OCI-LY3 (cell line): ENCODE measurements around the gene SRPK1.

Experiments used
- H2AFZ ChIP-seq: fragments of 200-600, 300-600 bp; shearing (Covaris generic); 2 replicates; pipeline ENCODE4 v1.6.0; 2014; ENCODE audit warnings: antibody characterized with exemption, low read depth, low read length
- H3K27ac ChIP-seq: fragments of 200-600, 300-600 bp; sonication (generic); 2 replicates; pipeline ENCODE4 v1.5.1; 2014; ENCODE audit warnings: mild to moderate bottlenecking, low read length, moderate library complexity, mixed read lengths
- H3K27me3 ChIP-seq: fragments of 200-600, 300-600 bp; sonication (generic); 2 replicates; pipeline ENCODE4 v1.6.1; 2014; ENCODE audit warnings: low read depth, low read length, mixed read lengths
- H3K36me3 ChIP-seq: fragments of 200-600, 300-600 bp; sonication (generic); replicated peaks from 2 replicates; pipeline ENCODE3; 2014; ENCODE audit warnings: low read depth, low read length, mixed read lengths
- H3K4me1 ChIP-seq: fragments of 300-600, 200-600 bp; sonication (generic); 2 replicates; pipeline ENCODE4 v1.6.1; 2014; ENCODE audit warnings: low read length, mixed read lengths
- H3K4me2 ChIP-seq: fragments of 200-600, 300-600 bp; sonication (generic); 2 replicates; pipeline ENCODE4 v1.6.1; 2014; ENCODE audit warnings: low read length, mixed read lengths
- H3K4me3 ChIP-seq: fragments of 300-600, 200-600 bp; sonication (generic); 2 replicates; pipeline ENCODE4 v1.5.1; 2014; ENCODE audit warnings: antibody characterized with exemption, mild to moderate bottlenecking, low read length, moderate library complexity
- H3K79me2 ChIP-seq: fragments of 300-600, 200-600 bp; shearing (Covaris generic); 2 replicates; pipeline ENCODE4 v1.6.1; 2014; ENCODE audit warnings: mild to moderate bottlenecking, low read length, mixed read lengths
- H3K9ac ChIP-seq: fragments of 300-600, 200-600 bp; shearing (Covaris generic); 2 replicates; pipeline ENCODE4 v1.6.0; 2014; ENCODE audit warnings: mild to moderate bottlenecking, low read length, moderate library complexity
- H3K9me3 ChIP-seq: fragments of 200-600, 300-600 bp; shearing (Covaris generic); 2 replicates; pipeline ENCODE4 v1.6.1; 2014; ENCODE audit warnings: low read length, mixed read lengths; ENCODE audit not compliant: insufficient read depth
- H4K20me1 ChIP-seq: fragments of 200-600, 300-600 bp; sonication (generic); 2 replicates; pipeline ENCODE4 v1.6.1; 2016; ENCODE audit warnings: low read length, mixed read lengths; ENCODE audit not compliant: insufficient read depth
- EZH2phosphoT487 ChIP-seq: fragments of 200-600 bp; shearing (Covaris generic); IDR thresholded peaks from 2 replicates; pipeline ENCODE4 v1.6.1; 2018; ENCODE audit warnings: antibody characterized with exemption, mixed run types, low read depth
- TF ChIP-seq, protein P1 (sequence below): fragments of 200-600, 300-600 bp; sonication (generic); IDR thresholded peaks from 2 replicates; pipeline ENCODE4 v1.5.1; 2014; ENCODE audit warnings: antibody characterized with exemption, low read length, low read depth

SRPK1 gene

GRCh38 chr6:35852994-35853393 lies 67.9 kb downstream of the SRPK1 start:
- Histone ChIP-seq H3K4me2 (no peak overlapping the region), H3K27ac (no peak overlapping the region), H3K9ac (no peak overlapping the region), H3K79me2 (peaks cover 14% of the 10 kb centered on the region; the same call in 1 of the 2 replicates), H3K27me3 (no peaks in the 10 kb centered on the region), H3K4me1 (no peaks in the 10 kb centered on the region), H4K20me1 (no peaks in the 10 kb centered on the region), H3K9me3 (no peaks in the 10 kb centered on the region), H2AFZ (no peak overlapping the region), H3K4me3 (no peak overlapping the region), H3K36me3 (peaks cover 83% of the 10 kb centered on the region)
- TF ChIP-seq, protein P1, sequence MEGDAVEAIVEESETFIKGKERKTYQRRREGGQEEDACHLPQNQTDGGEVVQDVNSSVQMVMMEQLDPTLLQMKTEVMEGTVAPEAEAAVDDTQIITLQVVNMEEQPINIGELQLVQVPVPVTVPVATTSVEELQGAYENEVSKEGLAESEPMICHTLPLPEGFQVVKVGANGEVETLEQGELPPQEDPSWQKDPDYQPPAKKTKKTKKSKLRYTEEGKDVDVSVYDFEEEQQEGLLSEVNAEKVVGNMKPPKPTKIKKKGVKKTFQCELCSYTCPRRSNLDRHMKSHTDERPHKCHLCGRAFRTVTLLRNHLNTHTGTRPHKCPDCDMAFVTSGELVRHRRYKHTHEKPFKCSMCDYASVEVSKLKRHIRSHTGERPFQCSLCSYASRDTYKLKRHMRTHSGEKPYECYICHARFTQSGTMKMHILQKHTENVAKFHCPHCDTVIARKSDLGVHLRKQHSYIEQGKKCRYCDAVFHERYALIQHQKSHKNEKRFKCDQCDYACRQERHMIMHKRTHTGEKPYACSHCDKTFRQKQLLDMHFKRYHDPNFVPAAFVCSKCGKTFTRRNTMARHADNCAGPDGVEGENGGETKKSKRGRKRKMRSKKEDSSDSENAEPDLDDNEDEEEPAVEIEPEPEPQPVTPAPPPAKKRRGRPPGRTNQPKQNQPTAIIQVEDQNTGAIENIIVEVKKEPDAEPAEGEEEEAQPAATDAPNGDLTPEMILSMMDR = no peak
- no peak for TF ChIP-seq EZH2phosphoT487

DNA sequence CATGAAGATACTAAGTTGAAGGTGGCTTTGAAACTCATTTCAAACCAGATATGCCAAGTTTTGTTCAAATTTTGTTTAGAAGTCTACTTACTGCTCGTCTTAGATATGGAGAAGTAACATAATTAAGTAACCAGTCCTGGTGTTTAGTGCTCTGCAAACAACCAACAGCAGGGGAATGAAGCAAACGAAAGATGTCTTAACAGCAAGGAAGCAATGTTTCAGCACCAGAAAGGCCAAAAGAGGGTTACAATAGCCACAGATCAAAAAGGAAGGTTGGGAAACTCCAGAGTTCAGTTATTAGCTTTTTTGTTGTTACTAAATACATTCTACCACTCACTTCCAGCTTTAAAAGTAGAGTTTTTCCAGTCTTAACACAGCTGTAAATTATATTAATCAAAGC lies 70.7 kb downstream of the SRPK1 start:
- Histone ChIP-seq H3K4me1 (no peaks in the 10 kb centered on the region), H3K9ac (no peak overlapping the region), H2AFZ (no peak overlapping the region), H3K9me3 (no peaks in the 10 kb centered on the region), H3K79me2 (peaks cover 16% of the 10 kb centered on the region; the same call in 1 of the 2 replicates), H3K27me3 (no peaks in the 10 kb centered on the region), H3K4me3 (no peak overlapping the region), H3K27ac (no peak overlapping the region), H4K20me1 (no peaks in the 10 kb centered on the region), H3K36me3 (peaks cover 72% of the 10 kb centered on the region), H3K4me2 (no peak overlapping the region)
- TF ChIP-seq, protein P1 = no peak
- no peak for TF ChIP-seq EZH2phosphoT487

- Histone ChIP-seq H4K20me1 (no peaks in the 10 kb centered on the region), H3K4me1 (no peaks in the 10 kb centered on the region), H3K36me3 (peaks cover 69% of the 10 kb centered on the region), H3K27me3 (no peaks in the 10 kb centered on the region), H2AFZ (no peak overlapping the region), H3K9ac (no peak overlapping the region), H3K4me3 (no peak overlapping the region), H3K27ac (no peak overlapping the region), H3K4me2 (no peak overlapping the region), H3K9me3 (no peaks in the 10 kb centered on the region), H3K79me2 (peaks cover 12% of the 10 kb centered on the region; the same call in 1 of the 2 replicates)
- TF ChIP-seq EZH2phosphoT487 = no peak
- TF ChIP-seq, protein P1 = no peak
These were observed 76.6 kb downstream of the SRPK1 start for GRCh38 chr6:35844290-35844689.

DNA sequence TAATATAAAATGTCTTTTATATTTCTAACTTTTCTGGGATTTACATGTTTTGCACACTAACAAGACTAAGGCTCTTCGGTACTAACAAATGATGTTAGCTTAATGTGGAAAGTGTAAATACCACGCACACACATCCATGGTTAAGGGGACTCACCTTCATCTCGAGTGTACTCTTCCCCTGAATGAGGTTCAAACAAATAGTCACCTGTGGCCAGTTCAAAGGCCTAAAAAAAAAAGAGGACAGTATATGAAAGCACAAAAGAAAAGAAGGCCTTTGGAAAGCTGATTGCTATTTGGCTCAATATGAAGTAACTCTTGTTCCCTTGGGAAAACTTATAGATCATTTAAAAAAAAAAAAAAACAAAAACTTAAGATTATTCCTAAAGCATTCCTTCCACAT lies 78.5 kb downstream of the SRPK1 start:
- no peak overlapping the region for H3K9ac ChIP-seq
- H3K4me2 ChIP-seq = no peak overlapping the region
- no peaks in the 10 kb centered on the region for H3K27me3 ChIP-seq
- no peak overlapping the region for H3K27ac ChIP-seq
- H3K79me2 ChIP-seq = no peaks in the 10 kb centered on the region
- H3K4me1 ChIP-seq = no peaks in the 10 kb centered on the region
- no peak overlapping the region for H3K4me3 ChIP-seq
- no peaks in the 10 kb centered on the region for H4K20me1 ChIP-seq
- no peak overlapping the region for H2AFZ ChIP-seq
- H3K9me3 ChIP-seq = no peaks in the 10 kb centered on the region
- H3K36me3 ChIP-seq = peaks cover 71% of the 10 kb centered on the region
- TF ChIP-seq EZH2phosphoT487 = no peak
- TF ChIP-seq, protein P1 = no peak
